Measurements from ENCODE around the gene WDCP.
"Not testable (repeated sequence)": the region's sequence is repeated elsewhere in the genome, so short reads cannot be mapped to it uniquely, and the experiment has no call there.

Gene WDCP

GRCh38 chr2:24046930-24047702, at the start of gene WDCP:
TSS of gene WDCP (minus strand) at chr2:24047391. CDS start at chr2:24039494, 7,897 bp downstream.
- peak; percentile 93 for DNase-seq

- not testable (repeated sequence) for DNase-seq
These were observed 48.0 kb upstream of the WDCP start for GRCh38 chr2:24095171-24095677.

GRCh38 chr2:24093270-24093669, 46.1 kb upstream of the WDCP start:
- DNase-seq = not testable (repeated sequence)

- DNase-seq = no peak
These were observed 41.7 kb upstream of the WDCP start for GRCh38 chr2:24088821-24089359.

GRCh38 chr2:24087032-24087431, 39.8 kb upstream of the WDCP start:
- DNase-seq = no peak

GRCh38 chr2:24086241-24086640, 39.0 kb upstream of the WDCP start:
- no peak for DNase-seq

- DNase-seq = no peak
These were observed 38.0 kb upstream of the WDCP start for GRCh38 chr2:24085200-24085489.

- DNase-seq = peak; percentile 96
These were observed 37.4 kb upstream of the WDCP start, which contains the start of gene TP53I3 for GRCh38 chr2:24084386-24085199. TSS of gene TP53I3 (minus strand) at chr2:24084834. CDS start at chr2:24084326, 508 bp downstream.

- no peak for DNase-seq
These were observed 36.6 kb upstream of the WDCP start for GRCh38 chr2:24083567-24084385.

GRCh38 chr2:24082787-24083566, 35.8 kb upstream of the WDCP start:
- DNase-seq = no peak

GRCh38 chr2:24080701-24081100, 33.5 kb upstream of the WDCP start:
- DNase-seq = no peak

- no peak for DNase-seq
These were observed 30.7 kb upstream of the WDCP start for GRCh38 chr2:24077879-24078278.

- no peak for DNase-seq
These were observed 30.3 kb upstream of the WDCP start for GRCh38 chr2:24077535-24077877.

GRCh38 chr2:24076849-24077534, 29.8 kb upstream of the WDCP start:
- no peak for DNase-seq

GRCh38 chr2:24075915-24076848, 29.0 kb upstream of the WDCP start, which contains the start of gene SF3B6:
TSS of gene SF3B6 (minus strand) at chr2:24076326. CDS start at chr2:24076229, 97 bp downstream.
- peak; percentile 96 for DNase-seq

GRCh38 chr2:24075259-24075658, 28.1 kb upstream of the WDCP start:
- DNase-seq = no peak

- DNase-seq = no peak
These were observed 26.6 kb upstream of the WDCP start for GRCh38 chr2:24073816-24074215.

GRCh38 chr2:24072259-24072658, 25.1 kb upstream of the WDCP start:
- no peak for DNase-seq

GRCh38 chr2:24065341-24065740, 18.1 kb upstream of the WDCP start:
- DNase-seq = no peak

Data from right forelimb (tissue), 1 donor.